ENCODE measurements around the gene NUDT4B.
"Not testable (repeated sequence)": the region's sequence is repeated elsewhere in the genome, so short reads cannot be mapped to it uniquely, and the experiment has no call there.

NUDT4B gene

GRCh38 chr1:148793762-148794332 is 45.3 kb downstream of the NUDT4B start:
- DNase-seq (ENCODE audit: low read depth in 2 of 3, low spot score in 1 of 3) = not testable (repeated sequence)
